Measurements from ENCODE around the gene SHLD3.

DNA sequence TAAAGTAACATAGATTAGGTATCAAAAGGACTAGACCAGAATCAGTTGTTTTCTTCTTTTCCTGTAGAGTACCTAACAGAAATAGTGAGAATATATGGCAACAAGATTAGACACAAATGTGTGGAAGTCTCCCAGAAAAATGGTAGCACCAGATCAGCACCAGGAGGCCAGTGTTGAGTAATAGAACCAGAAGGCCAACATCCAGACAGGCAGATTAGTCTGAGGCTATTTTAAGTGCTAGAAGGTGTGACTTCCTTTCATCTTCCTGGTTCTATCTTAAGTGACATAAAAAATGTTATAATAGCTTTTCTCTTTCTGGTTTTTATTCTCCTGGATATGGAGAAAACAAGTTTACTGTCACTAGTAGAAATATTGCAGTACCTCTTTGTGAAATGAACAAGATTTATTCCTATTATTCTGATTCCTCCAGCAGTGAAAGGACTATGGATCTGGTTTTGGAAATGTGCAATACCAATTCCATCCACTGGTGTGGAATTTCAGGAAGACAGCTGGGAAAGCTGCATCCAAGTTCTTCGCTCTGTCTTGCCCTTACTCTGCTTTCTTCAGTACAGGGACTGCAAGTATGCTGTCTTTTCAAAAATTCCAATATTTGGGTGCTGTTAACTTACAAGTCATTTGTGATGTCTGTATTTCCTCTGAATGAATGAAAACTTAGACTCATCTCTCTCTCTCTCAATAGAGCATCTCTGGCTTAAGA lies 39.1 kb downstream of the SHLD3 start:
- TF ChIP-seq, protein P1, sequence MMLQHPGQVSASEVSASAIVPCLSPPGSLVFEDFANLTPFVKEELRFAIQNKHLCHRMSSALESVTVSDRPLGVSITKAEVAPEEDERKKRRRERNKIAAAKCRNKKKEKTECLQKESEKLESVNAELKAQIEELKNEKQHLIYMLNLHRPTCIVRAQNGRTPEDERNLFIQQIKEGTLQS (CRISPR knock-in tag; conservative IDR thresholded peaks at IDR 0.05) = no peak
- TF ChIP-seq, protein P2, sequence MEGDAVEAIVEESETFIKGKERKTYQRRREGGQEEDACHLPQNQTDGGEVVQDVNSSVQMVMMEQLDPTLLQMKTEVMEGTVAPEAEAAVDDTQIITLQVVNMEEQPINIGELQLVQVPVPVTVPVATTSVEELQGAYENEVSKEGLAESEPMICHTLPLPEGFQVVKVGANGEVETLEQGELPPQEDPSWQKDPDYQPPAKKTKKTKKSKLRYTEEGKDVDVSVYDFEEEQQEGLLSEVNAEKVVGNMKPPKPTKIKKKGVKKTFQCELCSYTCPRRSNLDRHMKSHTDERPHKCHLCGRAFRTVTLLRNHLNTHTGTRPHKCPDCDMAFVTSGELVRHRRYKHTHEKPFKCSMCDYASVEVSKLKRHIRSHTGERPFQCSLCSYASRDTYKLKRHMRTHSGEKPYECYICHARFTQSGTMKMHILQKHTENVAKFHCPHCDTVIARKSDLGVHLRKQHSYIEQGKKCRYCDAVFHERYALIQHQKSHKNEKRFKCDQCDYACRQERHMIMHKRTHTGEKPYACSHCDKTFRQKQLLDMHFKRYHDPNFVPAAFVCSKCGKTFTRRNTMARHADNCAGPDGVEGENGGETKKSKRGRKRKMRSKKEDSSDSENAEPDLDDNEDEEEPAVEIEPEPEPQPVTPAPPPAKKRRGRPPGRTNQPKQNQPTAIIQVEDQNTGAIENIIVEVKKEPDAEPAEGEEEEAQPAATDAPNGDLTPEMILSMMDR (IDR thresholded peaks at IDR 0.05) = peak; percentile 22; the same call in 1 of the 2 replicates
- TF ChIP-seq, protein P3, sequence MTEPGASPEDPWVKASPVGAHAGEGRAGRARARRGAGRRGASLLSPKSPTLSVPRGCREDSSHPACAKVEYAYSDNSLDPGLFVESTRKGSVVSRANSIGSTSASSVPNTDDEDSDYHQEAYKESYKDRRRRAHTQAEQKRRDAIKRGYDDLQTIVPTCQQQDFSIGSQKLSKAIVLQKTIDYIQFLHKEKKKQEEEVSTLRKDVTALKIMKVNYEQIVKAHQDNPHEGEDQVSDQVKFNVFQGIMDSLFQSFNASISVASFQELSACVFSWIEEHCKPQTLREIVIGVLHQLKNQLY (CRISPR knock-in tag; IDR thresholded peaks at IDR 0.05) = no peak
- no peak for TF ChIP-seq NFE2L1 (CRISPR knock-in tag; IDR thresholded peaks at IDR 0.05)
- no peak for TF ChIP-seq E2F5 (CRISPR knock-in tag; IDR thresholded peaks at IDR 0.05)
- TF ChIP-seq NR1H2 (CRISPR knock-in tag; IDR thresholded peaks at IDR 0.05) = no peak
- no peak for TF ChIP-seq ATF2 (CRISPR knock-in tag; IDR thresholded peaks at IDR 0.05; ENCODE audit: borderline replicate concordance, low read depth)
- TF ChIP-seq TP53 (CRISPR knock-in tag; IDR thresholded peaks at IDR 0.05) = no peak
- TF ChIP-seq SOX15 (CRISPR knock-in tag; IDR thresholded peaks at IDR 0.05) = no peak
- TF ChIP-seq GTF2I (CRISPR knock-in tag; conservative IDR thresholded peaks at IDR 0.05) = no peak
- TF ChIP-seq JAZF1 (CRISPR knock-in tag; IDR thresholded peaks at IDR 0.05) = no peak
- TF ChIP-seq ZNF423 (CRISPR knock-in tag; IDR thresholded peaks at IDR 0.05) = no peak
